Measurements from ENCODE around the gene CHRNA4.

CHRNA4 gene

GRCh38 chr20:63296531-63297299 lies 64.4 kb downstream of the CHRNA4 start:
- H3K4me3 ChIP-seq (ENCODE audit: low read depth, low read length): no peak overlapping the region
- no peak for TF ChIP-seq CTCF (IDR thresholded peaks at IDR 0.05; ENCODE audit: borderline replicate concordance, insufficient read depth, low read depth, low read length)

GRCh38 chr20:63295846-63296245 lies 65.3 kb downstream of the CHRNA4 start:
- TF ChIP-seq CTCF (IDR thresholded peaks at IDR 0.05; ENCODE audit: borderline replicate concordance, insufficient read depth, low read depth, low read length): no peak
- H3K4me3 ChIP-seq (ENCODE audit: low read depth, low read length): no peak overlapping the region

- no peak overlapping the region for H3K4me3 ChIP-seq (ENCODE audit: low read depth, low read length)
- TF ChIP-seq CTCF (IDR thresholded peaks at IDR 0.05; ENCODE audit: borderline replicate concordance, insufficient read depth, low read depth, low read length): no peak
These were observed 65.7 kb downstream of the CHRNA4 start for GRCh38 chr20:63295422-63295821.

- H3K4me3 ChIP-seq (ENCODE audit: low read depth, low read length): no peak overlapping the region
- no peak for TF ChIP-seq CTCF (IDR thresholded peaks at IDR 0.05; ENCODE audit: borderline replicate concordance, insufficient read depth, low read depth, low read length)
These were observed 66.1 kb downstream of the CHRNA4 start for GRCh38 chr20:63295018-63295417.

- H3K4me3 ChIP-seq (ENCODE audit: low read depth, low read length): no peak overlapping the region
- TF ChIP-seq CTCF (IDR thresholded peaks at IDR 0.05; ENCODE audit: borderline replicate concordance, insufficient read depth, low read depth, low read length): no peak
These were observed 66.6 kb downstream of the CHRNA4 start for GRCh38 chr20:63294536-63294900.

- H3K4me3 ChIP-seq (ENCODE audit: low read depth, low read length): no peak overlapping the region
- no peak for TF ChIP-seq CTCF (IDR thresholded peaks at IDR 0.05; ENCODE audit: borderline replicate concordance, insufficient read depth, low read depth, low read length)
These were observed 67.1 kb downstream of the CHRNA4 start for GRCh38 chr20:63293871-63294535.

- H3K4me3 ChIP-seq (ENCODE audit: low read depth, low read length): no peak overlapping the region
- TF ChIP-seq CTCF (IDR thresholded peaks at IDR 0.05; ENCODE audit: borderline replicate concordance, insufficient read depth, low read depth, low read length): no peak
These were observed 67.7 kb downstream of the CHRNA4 start for GRCh38 chr20:63293456-63293855.
